Prostate gland (tissue), 2 donors: ENCODE data around the gene MAP3K9.

Experiments
- POLR2A ChIP-seq: fragments of 450-650 bp; IDR thresholded peaks from one replicate; pipeline ENCODE4 v1.6.1; 2016; ENCODE audit warnings: antibody characterized with exemption, mild to moderate bottlenecking
- TF ChIP-seq, protein P1 (sequence below), 4 experiments: fragments of 200-600 bp in 2 of 4; fragments of 450-650 bp in 2 of 4; sonication (generic) in 2 of 4; IDR thresholded peaks; 1 replicate in 3 of 4; 2 replicates in 1 of 4; pipeline ENCODE4 v1.5.1; 2016 to 2019; ENCODE audit warnings: antibody characterized with exemption in 4 of 4, mild to moderate bottlenecking in 2 of 4, moderate library complexity in 2 of 4

DNA sequence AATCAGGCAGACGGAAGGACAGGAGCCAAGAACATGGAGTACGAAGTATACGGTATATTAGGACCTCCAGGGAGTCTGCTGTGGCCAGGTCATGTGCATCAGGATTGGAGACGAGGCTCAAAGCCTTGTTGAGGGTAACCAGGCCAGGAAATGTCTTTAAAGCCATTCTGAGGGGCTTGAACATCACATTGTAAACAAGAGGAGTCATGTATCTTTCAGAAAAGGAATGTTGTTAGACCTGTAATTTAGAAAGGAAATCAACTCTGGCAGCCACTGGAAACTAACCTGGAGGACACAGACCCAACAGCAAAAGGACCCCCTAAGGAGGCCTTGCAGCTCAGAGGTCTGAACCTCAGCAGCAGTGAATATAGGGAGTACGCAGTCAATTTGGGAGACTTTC is 7.5 kb downstream of the MAP3K9 start:
- TF ChIP-seq, protein P1, sequence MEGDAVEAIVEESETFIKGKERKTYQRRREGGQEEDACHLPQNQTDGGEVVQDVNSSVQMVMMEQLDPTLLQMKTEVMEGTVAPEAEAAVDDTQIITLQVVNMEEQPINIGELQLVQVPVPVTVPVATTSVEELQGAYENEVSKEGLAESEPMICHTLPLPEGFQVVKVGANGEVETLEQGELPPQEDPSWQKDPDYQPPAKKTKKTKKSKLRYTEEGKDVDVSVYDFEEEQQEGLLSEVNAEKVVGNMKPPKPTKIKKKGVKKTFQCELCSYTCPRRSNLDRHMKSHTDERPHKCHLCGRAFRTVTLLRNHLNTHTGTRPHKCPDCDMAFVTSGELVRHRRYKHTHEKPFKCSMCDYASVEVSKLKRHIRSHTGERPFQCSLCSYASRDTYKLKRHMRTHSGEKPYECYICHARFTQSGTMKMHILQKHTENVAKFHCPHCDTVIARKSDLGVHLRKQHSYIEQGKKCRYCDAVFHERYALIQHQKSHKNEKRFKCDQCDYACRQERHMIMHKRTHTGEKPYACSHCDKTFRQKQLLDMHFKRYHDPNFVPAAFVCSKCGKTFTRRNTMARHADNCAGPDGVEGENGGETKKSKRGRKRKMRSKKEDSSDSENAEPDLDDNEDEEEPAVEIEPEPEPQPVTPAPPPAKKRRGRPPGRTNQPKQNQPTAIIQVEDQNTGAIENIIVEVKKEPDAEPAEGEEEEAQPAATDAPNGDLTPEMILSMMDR (IDR thresholded peaks at IDR 0.05) = no peak
- TF ChIP-seq POLR2A = no peak
